Stimulated activated CD4-positive, alpha-beta T cell treated with anti-CD3 and anti-CD28 coated beads, Interleukin-1b, Interleukin-23, amount 100 ng/mL, for 48 hours (primary cell): ENCODE results near the gene CFAP58.

Experiments used
- DNase-seq: peaks from one replicate; pipeline ENCODE4 v3.0.0-alpha.2; 2020

The CFAP58 gene

GRCh38 chr10:104336821-104337467, 16.7 kb upstream of the CFAP58 start:
- no peak for DNase-seq

- no peak for DNase-seq
These were observed 16.1 kb upstream of the CFAP58 start for GRCh38 chr10:104337521-104337984.

- peak; percentile 66 for DNase-seq
These were observed 15.5 kb upstream of the CFAP58 start, which contains the start of gene ITPRIP for GRCh38 chr10:104337985-104338735. ITPRIP (minus strand) TSS chr10:104338465; CDS start chr10:104316051, 22,414 bp downstream.

GRCh38 chr10:104339469-104340110, 14.0 kb upstream of the CFAP58 start:
- DNase-seq, result no peak

GRCh38 chr10:104340111-104340526, 13.5 kb upstream of the CFAP58 start:
- no peak for DNase-seq

GRCh38 chr10:104340641-104341040, 13.0 kb upstream of the CFAP58 start:
- no peak for DNase-seq

- no peak for DNase-seq
These were observed 10.7 kb upstream of the CFAP58 start for GRCh38 chr10:104342941-104343411.

GRCh38 chr10:104344219-104344618, 9.4 kb upstream of the CFAP58 start:
- no peak for DNase-seq

- DNase-seq, result no peak
These were observed 8.1 kb upstream of the CFAP58 start for GRCh38 chr10:104345515-104345914.

GRCh38 chr10:104345941-104346340, 7.7 kb upstream of the CFAP58 start:
- no peak for DNase-seq

GRCh38 chr10:104347295-104348045, 6.2 kb upstream of the CFAP58 start:
- no peak for DNase-seq

GRCh38 chr10:104348601-104349000, 5.0 kb upstream of the CFAP58 start:
- DNase-seq, result no peak

GRCh38 chr10:104349623-104350126, 4.0 kb upstream of the CFAP58 start:
- DNase-seq, result no peak

GRCh38 chr10:104350127-104350635, 3.5 kb upstream of the CFAP58 start:
- DNase-seq, result no peak

GRCh38 chr10:104351061-104351702, 2.5 kb upstream of the CFAP58 start:
- DNase-seq, result peak; percentile 29

- DNase-seq, result no peak
These were observed 1.7 kb upstream of the CFAP58 start for GRCh38 chr10:104351919-104352318.

- no peak for DNase-seq
These were observed 6.2 kb downstream of the CFAP58 start for GRCh38 chr10:104359811-104360210.

- no peak for DNase-seq
These were observed 14.3 kb downstream of the CFAP58 start for GRCh38 chr10:104367904-104368303.

- no peak for DNase-seq
These were observed 14.7 kb downstream of the CFAP58 start for GRCh38 chr10:104368381-104368780.

- DNase-seq, result no peak
These were observed 18.1 kb downstream of the CFAP58 start for GRCh38 chr10:104371753-104372152.

- no peak for DNase-seq
These were observed 21.0 kb downstream of the CFAP58 start for GRCh38 chr10:104374591-104374990.

- DNase-seq, result no peak
These were observed 23.2 kb downstream of the CFAP58 start for GRCh38 chr10:104376784-104377300.
